GM23338 (cell line): ENCODE results near the gene TRAF3IP1.

Experiments
- CREB1 ChIP-seq: fragments of 250-450 bp; sonication (Bioruptor Pico); IDR thresholded peaks from 2 replicates; pipeline ENCODE4 v1.5.0; 2020; ENCODE audit warnings: low read depth, mild to moderate bottlenecking, moderate library complexity
- CTCF ChIP-seq, 2 experiments: fragments of 200-600 bp in 1 of 2; sonication (generic) in 1 of 2; conservative IDR thresholded peaks; 2 replicates each; pipeline versions ENCODE4 v1.5.1 to v1.6.1; 2016 to 2017; ENCODE audit warnings: antibody characterized with exemption in 2 of 2, low read depth in 2 of 2, mild to moderate bottlenecking in 2 of 2, moderate library complexity in 1 of 2
- EZH2 ChIP-seq: fragments of 200-600 bp; sonication (generic); IDR thresholded peaks from one replicate; pipeline ENCODE4 v1.8.0; 2017; ENCODE audit warnings: antibody characterized with exemption, mild to moderate bottlenecking, low read depth; ENCODE audit not compliant: unreplicated experiment
- EZH2phosphoT487 ChIP-seq: fragments of 200-600 bp; sonication (generic); IDR thresholded peaks from one replicate; pipeline ENCODE4 v1.8.1; 2018; ENCODE audit warnings: antibody characterized with exemption; ENCODE audit not compliant: unreplicated experiment
- JUNB ChIP-seq: IDR thresholded peaks from one replicate; pipeline ENCODE4 v1.6.1; 2016; ENCODE audit warnings: antibody characterized with exemption; ENCODE audit not compliant: unreplicated experiment
- NANOG ChIP-seq: IDR thresholded peaks from 2 replicates; pipeline ENCODE4 v1.6.1; 2016; ENCODE audit warnings: antibody characterized with exemption, borderline replicate concordance
- POLR2AphosphoS5 ChIP-seq: IDR thresholded peaks from 2 replicates; pipeline ENCODE4 v1.6.1; 2016; ENCODE audit warnings: antibody characterized with exemption, low read depth
- REST ChIP-seq: IDR thresholded peaks from one replicate; pipeline ENCODE4 v1.6.1; 2018; ENCODE audit warnings: antibody characterized with exemption; ENCODE audit not compliant: unreplicated experiment

DNA sequence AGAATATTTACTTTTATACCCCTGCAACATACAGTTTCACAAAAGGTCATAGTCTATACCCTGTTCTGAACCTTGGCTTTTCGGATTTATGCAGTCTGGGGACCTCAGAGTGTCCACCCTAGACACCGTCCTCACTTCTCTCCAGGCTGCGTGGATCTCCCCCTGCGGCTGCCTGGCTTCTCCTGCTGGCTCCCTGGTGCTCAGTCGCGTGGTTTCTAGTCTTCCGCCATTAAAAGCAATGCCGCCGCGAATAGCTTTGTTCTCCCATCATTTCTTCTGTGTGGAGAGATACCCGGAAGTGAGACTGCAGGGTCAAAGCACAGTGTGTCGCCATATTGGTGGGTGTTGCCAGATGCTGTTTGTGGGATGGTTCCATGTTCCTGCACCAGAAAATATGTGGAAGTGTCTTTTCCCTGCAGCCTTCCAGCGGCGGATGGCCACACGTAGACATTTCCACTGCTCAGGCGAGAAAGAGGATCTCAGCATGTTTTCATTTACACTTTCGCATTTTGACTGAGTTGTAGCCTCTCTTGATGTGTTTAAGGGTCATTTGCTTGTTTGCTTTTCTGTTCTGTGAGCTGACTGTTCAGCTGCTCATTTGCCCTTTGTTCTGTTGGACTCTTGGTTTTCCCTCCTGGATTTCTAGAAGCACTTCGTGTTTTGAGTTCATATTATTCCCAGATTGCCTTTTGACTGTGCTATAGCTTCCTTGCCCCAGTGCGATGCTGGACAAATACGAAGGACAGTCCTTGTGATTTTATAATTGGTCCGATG is 83.5 kb downstream of the TRAF3IP1 start:
- TF ChIP-seq CTCF (conservative IDR thresholded peaks at IDR 0.05; ENCODE audit: low read depth in 2 of 2): no peak
- TF ChIP-seq REST: no peak
- TF ChIP-seq JUNB: no peak
- TF ChIP-seq EZH2: no peak
- TF ChIP-seq POLR2AphosphoS5: no peak
- no peak for TF ChIP-seq EZH2phosphoT487
- TF ChIP-seq NANOG: no peak
- no peak for TF ChIP-seq CREB1 (CRISPR knock-in tag)
